PC-9 (cell line): Measurements from ENCODE around the gene MTUS2. TPM values are rescaled to one million over a fixed set of nuclear protein-coding genes. Genes with fewer than 3 reads are reported as not detected.

Source experiments
- BruUV-seq: library from RNA; stranded (reverse); fragments of 400-500 nt; replicated peaks from 2 replicates; lab custom pipeline; 2021; lab: Mats Ljungman, UMichigan
- CTCF ChIA-PET: fragments of 300-600 bp; sonication (Branson Sonifier 250); formaldehyde crosslinking; loops from one replicate; lab custom pipeline; 2022; ENCODE audit warnings: antibody characterized with exemption; lab: Charles Lee
- POLR2A ChIA-PET: fragments of 300-600 bp; sonication (Branson Sonifier 250); formaldehyde crosslinking; loops from one replicate; lab custom pipeline; 2022; ENCODE audit warnings: antibody characterized with exemption; ENCODE audit not compliant: unreplicated experiment; lab: Charles Lee
- DNase-seq, 2 experiments: peaks; one replicate each; pipeline versions ENCODE4 v3.0.0 to v3.0.0-alpha.2; 2015 to 2022; ENCODE audit warnings: mixed read lengths in 1 of 2
- H2AFZ ChIP-seq: fragments of 200-600 bp; sonication (generic); 2 replicates; pipeline ENCODE4 v1.8.1; 2017; ENCODE audit warnings: antibody characterized with exemption
- H3F3A ChIP-seq: fragments of 200-600 bp; sonication (generic); 2 replicates; pipeline ENCODE4 v1.8.1; 2017; ENCODE audit warnings: antibody characterized with exemption, mild to moderate bottlenecking, low read depth; ENCODE audit not compliant: insufficient read depth
- H3K27ac ChIP-seq: fragments of 200-600 bp; sonication (generic); 2 replicates; pipeline ENCODE4 v1.6.1; 2016; ENCODE audit warnings: mixed run types
- H3K27me3 ChIP-seq: fragments of 200-600 bp; sonication (generic); 2 replicates; pipeline ENCODE4 v1.6.1; 2016; ENCODE audit warnings: low read depth, mixed run types; ENCODE audit not compliant: insufficient read depth
- H3K36me3 ChIP-seq: fragments of 200-600 bp; sonication (generic); 2 replicates; pipeline ENCODE4 v1.6.1; 2016; ENCODE audit warnings: low read depth, mixed run types
- H3K4me1 ChIP-seq: fragments of 200-600 bp; sonication (generic); replicated peaks from 2 replicates; pipeline ENCODE4 v1.6.1; 2016; ENCODE audit warnings: mixed run types; ENCODE audit not compliant: insufficient read depth
- H3K4me2 ChIP-seq: fragments of 200-600 bp; sonication (generic); 2 replicates; pipeline ENCODE4 v1.6.1; 2017; ENCODE audit warnings: mixed run types
- H3K4me3 ChIP-seq: fragments of 200-600 bp; sonication (generic); 2 replicates; pipeline ENCODE4 v1.6.1; 2016; ENCODE audit warnings: mixed run types
- H3K79me2 ChIP-seq: fragments of 200-600 bp; sonication (generic); 2 replicates; pipeline ENCODE4 v1.6.1; 2017; ENCODE audit warnings: low read depth, mixed run types
- H3K9me2 ChIP-seq: fragments of 200-600 bp; sonication (generic); 2 replicates; pipeline ENCODE4 v1.8.1; 2017; ENCODE audit warnings: mild to moderate bottlenecking; ENCODE audit not compliant: insufficient read depth
- H3K9me3 ChIP-seq: fragments of 200-600 bp; sonication (generic); 2 replicates; pipeline ENCODE4 v1.8.1; 2016; ENCODE audit warnings: low read depth; ENCODE audit not compliant: insufficient read depth
- H4K20me1 ChIP-seq: fragments of 200-600 bp; sonication (generic); 2 replicates; pipeline ENCODE4 v1.8.1; 2017; ENCODE audit not compliant: insufficient read depth
- CTCF ChIP-seq: fragments of 200-600 bp; sonication (generic); conservative IDR thresholded peaks from 2 replicates; pipeline ENCODE4 v1.6.1; 2017; ENCODE audit warnings: mixed run types, antibody characterized with exemption, mild to moderate bottlenecking, moderate library complexity
- EZH2 ChIP-seq: fragments of 200-600 bp; sonication (generic); IDR thresholded peaks from 2 replicates; pipeline ENCODE4 v1.8.0; 2017; ENCODE audit warnings: antibody characterized with exemption, low read depth
- intact Hi-C: fragments of 100-400 bp; cut with micrococcal nuclease; formaldehyde crosslinking; loops from one replicate; pipeline ENCODE4 v1.10.0; 2022; ENCODE audit not compliant: unreplicated experiment
- total RNA-seq: library from RNA; stranded (reverse); gene quantifications from 2 replicates; pipeline ENCODE4 v1.2.3, GENCODE V29; 2021

The MTUS2 gene
- total RNA-seq, 1 experiment from 2014 or later: not detected

GRCh38 chr13:29059800-29060199 lies 239.7 kb downstream of the MTUS2 start:
- Histone ChIP-seq H3K79me2 (no peaks in the 10 kb centered on the region), H3K27me3 (peaks cover 15% of the 10 kb centered on the region; the same call in 1 of the 2 replicates), H3K4me3 (no peak overlapping the region), H3K4me2 (no peak overlapping the region), H3F3A (no peaks in the 10 kb centered on the region), H3K27ac (no peak overlapping the region), H3K9me3 (no peaks in the 10 kb centered on the region), H3K9me2 (no peaks in the 10 kb centered on the region), H3K4me1 (no peaks in the 10 kb centered on the region), H3K36me3 (no peaks in the 10 kb centered on the region), H2AFZ (no peak overlapping the region), H4K20me1 (no peaks in the 10 kb centered on the region)
- ChIA-PET POLR2A (no interaction called here), CTCF (no interaction called here)
- no TSS peak for BruUV-seq
- intact Hi-C loops: no loop called here
- TF ChIP-seq CTCF: no peak
- no peak for TF ChIP-seq EZH2
- DNase-seq: no peak

GRCh38 chr13:29065142-29065541 lies 245.0 kb downstream of the MTUS2 start:
- no peaks in the 10 kb centered on the region for H4K20me1 ChIP-seq
- no peaks in the 10 kb centered on the region for H3K9me2 ChIP-seq
- no peak overlapping the region for H3K4me3 ChIP-seq
- H3K27ac ChIP-seq: no peak overlapping the region
- peaks cover 16% of the 10 kb centered on the region; the same call in 1 of the 2 replicates for H3K27me3 ChIP-seq
- POLR2A ChIA-PET: no interaction called here
- H3K36me3 ChIP-seq: no peaks in the 10 kb centered on the region
- BruUV-seq: no TSS peak
- DNase-seq: no peak
- no peaks in the 10 kb centered on the region for H3K79me2 ChIP-seq
- CTCF ChIA-PET: no interaction called here
- H3F3A ChIP-seq: no peaks in the 10 kb centered on the region
- H2AFZ ChIP-seq: no peak overlapping the region
- no peak for TF ChIP-seq EZH2
- no peak for TF ChIP-seq CTCF
- H3K4me2 ChIP-seq: no peak overlapping the region
- no peaks in the 10 kb centered on the region for H3K4me1 ChIP-seq
- intact Hi-C loops: no loop called here
- H3K9me3 ChIP-seq: no peaks in the 10 kb centered on the region

GRCh38 chr13:29067306-29067945 lies 247.3 kb downstream of the MTUS2 start:
- ChIA-PET POLR2A (no interaction called here), CTCF (no interaction called here)
- no peaks in the 10 kb centered on the region for H3K9me3 ChIP-seq
- no peak overlapping the region for H3K4me2 ChIP-seq
- H3K36me3 ChIP-seq: no peaks in the 10 kb centered on the region
- H3K27me3 ChIP-seq: 0 out of 2 replicates have a peak, but pooled peaks cover 6% of the 10 kb centered on the region
- DNase-seq: no peak
- H2AFZ ChIP-seq: no peak overlapping the region
- TF ChIP-seq CTCF (no peak), EZH2 (no peak)
- H4K20me1 ChIP-seq: no peaks in the 10 kb centered on the region
- no peaks in the 10 kb centered on the region for H3F3A ChIP-seq
- H3K79me2 ChIP-seq: no peaks in the 10 kb centered on the region
- no peaks in the 10 kb centered on the region for H3K9me2 ChIP-seq
- no peak overlapping the region for H3K4me3 ChIP-seq
- H3K27ac ChIP-seq: no peak overlapping the region
- no TSS peak for BruUV-seq
- intact Hi-C loops: no loop called here
- H3K4me1 ChIP-seq: no peaks in the 10 kb centered on the region
